Fibroblast of skin of scalp (primary cell): Measurements from ENCODE around the gene INPP4B.
A peak's percentile ranks its signal among the peaks of the same experiment; 100 is the strongest.

Experiments used
- DNase-seq: peaks from one replicate; pipeline ENCODE4 v3.0.0-alpha.2; 2013

Gene INPP4B

GRCh38 chr4:142725886-142726285 is 120.2 kb downstream of the INPP4B start:
- no peak for DNase-seq

GRCh38 chr4:142721187-142721586 is 124.9 kb downstream of the INPP4B start:
- DNase-seq: no peak

GRCh38 chr4:142719854-142720541 is 126.1 kb downstream of the INPP4B start:
- peak; percentile 25 for DNase-seq

DNA sequence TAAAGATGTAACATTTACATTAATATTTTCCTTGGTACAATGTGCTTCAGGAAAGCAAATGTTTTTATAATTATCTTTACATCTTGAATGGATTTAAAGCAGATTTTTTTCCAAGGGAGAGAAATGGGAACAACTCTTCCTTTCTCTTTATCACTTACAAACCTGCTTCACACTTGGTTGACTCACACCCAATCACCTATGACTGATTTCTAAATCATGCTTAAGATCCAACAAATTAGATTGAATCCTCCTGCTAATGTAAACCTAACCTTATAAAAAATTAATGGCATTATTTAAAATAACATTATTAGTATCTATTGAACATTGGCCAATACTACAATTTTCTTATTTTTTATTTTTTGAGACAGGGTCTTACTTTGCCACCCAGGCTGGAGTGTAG is 127.1 kb downstream of the INPP4B start:
- no peak for DNase-seq

- DNase-seq: no peak
These were observed 130.4 kb downstream of the INPP4B start for GRCh38 chr4:142715727-142716126.

DNA sequence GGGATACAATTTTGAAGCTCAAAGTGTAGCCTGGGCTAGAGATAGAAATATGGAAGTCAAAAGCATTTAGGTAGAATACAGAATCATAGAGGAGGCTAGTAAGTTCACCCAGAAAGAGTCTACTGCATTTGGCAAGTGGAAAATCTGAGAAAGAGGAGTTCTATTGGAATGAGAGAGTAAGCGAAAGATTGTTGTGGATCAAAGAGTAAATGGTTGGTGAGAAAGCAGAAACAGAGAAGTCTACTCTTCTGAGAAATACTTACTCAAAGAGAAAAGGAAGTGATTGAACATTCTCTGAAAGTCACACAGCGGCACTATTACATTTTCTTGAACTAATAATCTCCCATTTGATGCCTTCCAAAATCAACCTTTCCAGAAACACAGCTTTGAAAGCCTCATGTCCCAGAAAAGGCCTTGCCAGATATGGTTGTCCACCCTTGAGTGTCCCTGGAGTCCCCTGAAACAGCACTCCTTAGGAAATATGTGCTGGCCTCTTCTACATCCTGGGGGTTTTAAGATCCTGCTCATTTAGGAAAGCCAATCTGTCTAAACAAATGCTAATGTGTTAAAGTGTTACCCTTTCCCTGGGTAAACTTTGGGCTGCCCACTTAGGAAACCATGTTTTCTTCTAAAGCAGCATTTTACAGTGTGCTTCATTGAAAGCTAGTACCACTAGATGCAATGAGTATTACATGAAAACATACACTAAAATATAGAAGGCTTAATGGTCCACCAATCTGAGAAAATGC is 132.6 kb downstream of the INPP4B start:
- DNase-seq: no peak

- DNase-seq: no peak
These were observed 137.9 kb downstream of the INPP4B start for GRCh38 chr4:142708231-142708630.

DNA sequence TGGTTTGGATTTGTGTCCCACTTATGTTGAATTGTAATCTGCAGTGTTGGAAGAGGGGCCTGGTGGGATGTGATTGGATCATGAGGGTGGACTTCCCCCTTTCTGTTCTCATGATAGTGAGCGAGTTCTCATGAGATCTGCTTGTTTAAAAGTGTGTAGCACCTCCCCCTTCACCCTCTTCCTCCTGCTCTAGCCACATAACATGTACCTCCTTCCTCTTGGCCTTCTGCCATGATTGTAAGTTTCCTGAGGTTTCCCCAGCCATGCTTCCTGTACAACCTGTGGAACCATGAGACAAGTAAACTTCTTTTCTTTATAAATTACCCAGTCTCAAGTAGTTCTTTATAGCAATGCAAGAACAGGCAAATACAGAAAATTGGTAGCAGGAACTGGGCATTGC is 138.7 kb downstream of the INPP4B start:
- DNase-seq: no peak

- no peak for DNase-seq
These were observed 139.7 kb downstream of the INPP4B start for GRCh38 chr4:142706381-142706780.

GRCh38 chr4:142705820-142706219 is 140.3 kb downstream of the INPP4B start:
- DNase-seq: no peak

DNA sequence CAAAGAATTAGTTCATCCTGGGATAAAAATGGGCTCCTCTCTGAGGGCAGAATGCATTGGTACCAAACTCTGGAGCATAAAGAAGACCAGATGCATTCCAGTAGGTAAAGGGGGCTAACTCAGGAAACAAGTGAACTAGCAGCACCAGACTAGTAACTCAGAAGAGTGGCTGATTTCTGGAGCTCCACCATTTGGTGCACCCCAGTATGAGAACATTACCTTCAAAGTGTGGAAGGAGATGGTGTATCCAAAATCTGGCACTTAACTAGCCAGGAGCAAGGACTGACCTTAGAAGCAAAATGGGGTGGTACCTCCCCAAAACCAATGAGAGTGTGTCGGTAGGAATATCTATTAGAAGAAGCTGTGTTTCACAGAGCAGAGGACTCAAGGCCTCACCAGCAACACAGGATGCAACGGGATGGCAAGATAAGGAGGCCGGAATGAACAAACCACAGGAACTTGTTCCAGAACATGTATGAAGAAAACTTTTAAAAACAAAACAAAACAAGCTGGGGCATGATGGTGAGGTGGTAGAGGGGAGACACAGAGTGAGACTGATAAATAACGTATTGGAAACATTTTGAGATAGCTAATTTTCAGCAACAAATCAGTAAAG is 142.3 kb downstream of the INPP4B start:
- no peak for DNase-seq

DNA sequence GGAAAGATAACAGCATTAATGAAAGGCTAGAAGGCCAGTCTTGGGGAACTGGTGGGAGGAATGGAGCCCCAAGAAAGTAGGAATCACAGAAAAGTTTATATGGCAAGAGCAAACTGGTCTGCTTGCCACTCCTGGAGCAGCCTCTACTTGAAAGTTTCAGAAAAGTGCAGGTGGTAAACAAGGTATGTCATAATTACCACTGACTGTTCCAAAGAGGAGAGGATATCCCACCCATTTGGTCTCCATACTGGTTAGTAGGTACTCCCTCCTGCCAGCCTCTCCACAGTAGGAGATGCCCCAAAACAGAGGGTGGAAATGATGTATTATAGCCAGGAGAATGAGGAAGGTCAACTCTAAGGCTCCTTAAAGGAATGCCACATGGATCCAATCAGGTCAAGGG is 145.1 kb downstream of the INPP4B start:
- DNase-seq: no peak

DNA sequence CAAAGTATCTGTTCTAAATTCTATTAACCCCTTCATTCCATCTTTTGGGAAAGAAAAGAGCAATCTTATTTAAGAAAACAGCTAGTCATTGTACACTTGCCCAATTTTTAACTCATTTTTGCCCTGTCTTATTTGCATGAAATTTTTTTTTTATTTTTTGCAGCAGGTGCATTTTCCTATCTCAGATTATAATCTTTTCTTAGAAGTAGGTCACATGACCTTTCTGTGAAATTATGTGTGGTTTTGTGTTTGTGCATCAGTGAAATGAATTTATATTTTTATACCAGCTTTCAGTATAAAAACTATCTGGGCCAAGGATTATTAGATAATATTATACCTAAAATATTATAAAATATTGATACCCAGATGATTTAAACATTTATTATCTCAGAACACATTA is 145.6 kb downstream of the INPP4B start:
- DNase-seq: no peak

DNA sequence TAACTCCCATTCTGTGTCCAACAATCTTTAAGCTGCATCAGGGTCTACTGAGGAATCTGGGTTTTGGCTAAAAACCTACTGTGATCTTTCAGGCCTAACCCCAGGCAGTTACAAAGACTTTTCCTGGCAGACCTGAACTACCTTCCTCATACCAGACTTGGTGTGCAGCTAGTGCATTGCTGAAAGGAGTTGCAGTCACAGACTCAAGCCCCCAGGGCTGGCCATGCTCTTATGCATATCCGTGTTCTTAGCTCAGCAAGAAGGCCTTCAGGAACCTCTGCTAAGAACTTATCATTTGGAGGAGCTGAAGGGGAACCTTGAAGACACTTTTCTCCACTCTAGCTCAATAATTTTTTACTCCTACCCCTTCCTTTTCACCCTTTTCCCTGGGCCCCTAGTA is 147.5 kb downstream of the INPP4B start:
- no peak for DNase-seq

DNA sequence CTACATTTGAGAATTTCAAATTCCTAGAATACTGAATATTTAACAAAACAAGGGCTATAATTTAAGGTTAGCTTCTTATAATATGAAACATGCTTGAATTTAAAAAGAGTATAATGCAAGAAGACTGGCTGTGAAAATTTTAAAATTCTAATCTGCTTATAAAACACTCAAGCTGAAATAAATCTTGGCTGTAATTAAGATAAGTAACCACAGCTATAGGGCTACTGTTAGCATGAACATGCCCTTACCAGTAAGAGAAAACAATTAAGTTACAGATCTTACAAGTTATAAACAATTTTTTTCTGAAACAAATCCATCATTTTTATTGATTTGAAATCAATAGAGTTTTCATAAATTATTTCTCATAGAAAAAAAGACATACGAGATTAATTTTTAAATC is 148.2 kb downstream of the INPP4B start:
- no peak for DNase-seq

DNA sequence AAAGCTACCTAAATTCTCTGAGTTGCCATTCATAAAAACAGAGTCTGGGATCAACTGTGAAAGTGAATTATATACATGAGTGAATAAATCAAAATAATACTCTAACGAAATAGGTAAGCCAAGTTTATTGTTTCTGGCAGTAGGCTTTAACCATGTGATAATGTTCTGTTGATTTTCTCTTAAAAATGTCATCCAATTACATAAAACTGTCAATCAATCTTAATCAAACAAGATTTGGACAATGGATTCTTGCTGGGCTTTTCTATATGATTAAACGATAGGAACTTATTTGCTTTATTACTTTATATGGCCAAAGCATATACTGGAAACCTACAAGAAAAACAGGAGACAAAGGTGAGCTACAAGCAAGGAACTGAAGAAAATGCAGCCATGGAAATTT is 148.8 kb downstream of the INPP4B start:
- no peak for DNase-seq

DNA sequence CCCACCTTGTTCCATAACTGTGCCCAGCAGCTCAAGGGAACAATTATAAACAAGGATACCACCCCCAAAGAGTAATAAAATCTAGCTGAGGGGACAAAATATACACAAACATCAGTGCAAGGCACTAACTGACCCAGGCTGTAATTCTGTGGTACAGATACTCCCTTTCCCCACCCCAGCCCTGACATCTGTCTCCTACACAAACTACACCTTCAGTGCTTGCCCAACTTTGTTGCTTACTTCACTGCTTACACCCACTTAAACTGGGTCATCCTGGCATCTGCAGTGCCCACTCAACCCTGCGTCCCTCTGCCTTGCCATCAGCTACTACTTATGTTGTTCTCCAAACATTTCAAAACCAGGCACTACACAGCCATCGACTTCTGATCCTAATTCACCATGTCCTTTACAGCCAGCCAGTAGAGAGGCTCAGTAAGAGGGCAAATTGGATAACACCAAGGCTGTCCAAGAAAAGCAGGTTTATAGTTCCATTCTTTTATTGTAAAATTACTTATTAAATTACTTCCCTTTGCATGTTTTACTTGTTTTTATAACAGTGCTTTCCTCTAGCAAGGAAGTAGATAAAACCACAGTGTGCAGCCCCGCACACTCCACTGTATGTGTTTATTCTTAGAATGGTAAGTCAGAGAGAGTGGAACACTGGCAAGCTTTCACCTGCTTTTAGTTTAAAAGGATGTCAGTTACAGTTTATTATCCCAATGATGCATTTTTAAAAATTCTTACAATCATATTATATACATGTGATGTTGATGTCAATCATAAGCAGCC is 149.6 kb downstream of the INPP4B start:
- no peak for DNase-seq

DNA sequence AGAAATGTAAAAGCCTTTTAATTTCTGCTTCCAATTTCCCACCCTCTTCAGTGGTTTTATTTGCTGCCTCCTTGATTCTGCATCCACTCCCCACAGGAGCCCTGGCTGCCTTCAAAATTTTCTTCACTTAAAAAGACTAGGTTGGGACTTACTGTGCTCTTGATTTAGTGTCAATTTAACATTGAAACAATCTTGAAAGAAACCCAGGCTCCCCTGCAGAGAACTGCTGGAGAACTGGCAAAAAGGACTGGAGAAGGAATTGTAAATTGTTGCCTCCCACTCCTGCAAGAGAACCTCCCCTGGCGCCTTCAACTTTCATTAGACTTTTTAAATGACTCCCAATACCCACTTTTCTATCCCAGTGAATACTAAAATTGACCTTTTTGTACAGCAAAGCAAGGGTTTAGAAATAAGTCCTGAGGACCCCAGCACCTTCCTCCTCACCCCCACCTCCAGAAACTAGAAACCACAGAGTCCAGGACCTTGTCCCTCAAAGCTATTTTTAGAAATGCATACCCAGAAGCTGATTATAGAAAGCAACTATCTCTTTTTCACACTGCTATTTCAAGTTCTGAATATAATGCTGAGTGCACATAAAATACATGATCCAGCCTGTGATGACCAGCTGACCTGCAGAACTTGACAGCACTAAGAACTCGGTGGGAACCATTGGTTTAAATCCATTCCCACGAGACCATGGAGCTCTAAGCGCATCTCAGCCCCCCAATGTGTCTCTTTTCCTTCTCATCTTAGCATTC is 155.5 kb downstream of the INPP4B start:
- DNase-seq: no peak

- no peak for DNase-seq
These were observed 158.4 kb downstream of the INPP4B start for GRCh38 chr4:142687547-142688275.

GRCh38 chr4:142686081-142686480 is 160.0 kb downstream of the INPP4B start:
- no peak for DNase-seq

DNA sequence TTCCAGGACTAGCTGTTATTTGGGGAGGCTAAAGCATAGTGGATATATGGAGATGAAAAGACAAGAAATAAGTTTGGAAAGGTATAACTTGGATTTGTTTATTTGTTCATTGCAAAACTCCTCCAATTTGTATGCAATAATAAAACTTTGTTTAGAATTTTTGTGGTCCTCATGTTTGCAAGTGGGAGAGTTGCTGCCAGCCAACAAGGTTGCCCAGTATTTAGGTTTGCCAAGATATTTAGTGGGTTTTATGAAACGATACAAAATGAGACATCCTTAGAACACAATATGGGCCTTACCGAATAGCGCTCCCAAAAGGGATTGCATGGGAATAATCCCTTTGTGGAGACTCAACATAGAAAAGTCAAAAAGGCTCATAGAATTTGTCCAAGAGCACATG is 162.1 kb downstream of the INPP4B start:
- DNase-seq: no peak

DNA sequence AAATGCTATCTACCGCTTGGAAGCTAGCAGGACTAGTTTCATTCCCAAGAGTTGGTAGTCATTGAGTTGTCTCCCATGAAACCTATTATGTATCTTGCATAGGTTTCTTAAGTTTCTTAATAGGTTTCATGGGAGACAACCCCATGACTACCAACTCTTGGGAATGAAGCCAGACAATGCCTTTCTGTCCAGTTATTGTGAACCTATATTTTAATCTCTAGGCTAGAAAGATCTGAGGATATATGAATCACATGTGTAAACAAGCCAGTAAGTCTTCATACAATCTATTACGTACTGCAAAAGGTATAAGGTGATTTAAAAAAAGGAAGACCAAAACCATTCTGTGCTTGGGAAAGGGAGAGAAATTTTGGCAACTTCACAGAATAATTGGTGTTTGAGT is 162.6 kb downstream of the INPP4B start:
- DNase-seq: no peak
